ENCODE results near the gene CYP27C1. TPM values are rescaled to one million over a fixed set of nuclear protein-coding genes. Genes with fewer than 3 reads are reported as not detected.
"Not testable (repeated sequence)": the region's sequence is repeated elsewhere in the genome, so short reads cannot be mapped to it uniquely, and the experiment has no call there.

CYP27C1 gene
- polyA plus RNA-seq, 1 donor (not counting 4 experiments of a cell fraction or from before 2014, with no cell fraction given), result 6.1 TPM

DNA sequence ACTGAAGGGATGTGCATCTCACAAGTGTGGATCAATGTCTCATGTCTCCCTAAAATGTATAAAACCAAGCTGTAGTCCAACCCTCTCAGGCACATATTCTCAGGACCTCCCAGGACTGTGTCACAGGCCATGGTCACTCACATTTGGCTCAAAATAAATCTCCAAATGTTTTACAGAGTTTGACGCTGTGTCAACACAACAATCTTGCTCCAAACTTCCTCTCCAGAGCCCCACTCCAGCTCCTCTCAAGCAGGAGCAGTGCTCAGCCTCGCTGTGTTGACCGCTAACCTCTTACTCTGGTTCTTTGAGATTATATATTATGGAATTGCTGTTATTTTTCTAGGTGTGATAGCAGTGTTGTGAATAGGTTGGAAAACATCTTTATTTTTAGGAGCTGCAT is 56.2 kb downstream of the CYP27C1 start:
- no peaks in the 10 kb centered on the region for H3K36me3 ChIP-seq (ENCODE audit: control insufficient read depth in 2 of 2, extremely low read depth in 1 of 2, insufficient read depth in 2 of 2, low read length in 2 of 2)
- H3K4me3 ChIP-seq (ENCODE audit: control insufficient read depth in 2 of 3, extremely low read depth in 1 of 3, insufficient read depth in 2 of 3, low read depth in 1 of 3, low read length in 3 of 3), result no peak overlapping the region
- no peaks in the 10 kb centered on the region for H3K79me2 ChIP-seq (ENCODE audit: control insufficient read depth, insufficient read depth, low read length)
- H3K9me3 ChIP-seq (ENCODE audit: control insufficient read depth, low read depth, low read length), result no peaks in the 10 kb centered on the region
- H3K9ac ChIP-seq (ENCODE audit: control insufficient read depth, extremely low read depth, insufficient read depth, low read length), result no peak overlapping the region
- dilution Hi-C loops (cut with MboI; ENCODE audit: extremely low pct_ligation_motif_present, low sequenced_read_pairs), result no loop called here
- H3K9me1 ChIP-seq (ENCODE audit: control insufficient read depth, extremely low read depth, insufficient read depth, low read length), result no peaks in the 10 kb centered on the region
- FAIRE-seq (no peak), DNase-seq (ENCODE audit: low read depth, low spot score) (no peak)
- no peak for TF ChIP-seq EZH2 (IDR thresholded peaks at IDR 0.05; ENCODE audit: low read length)
- TF ChIP-seq, protein P1, sequence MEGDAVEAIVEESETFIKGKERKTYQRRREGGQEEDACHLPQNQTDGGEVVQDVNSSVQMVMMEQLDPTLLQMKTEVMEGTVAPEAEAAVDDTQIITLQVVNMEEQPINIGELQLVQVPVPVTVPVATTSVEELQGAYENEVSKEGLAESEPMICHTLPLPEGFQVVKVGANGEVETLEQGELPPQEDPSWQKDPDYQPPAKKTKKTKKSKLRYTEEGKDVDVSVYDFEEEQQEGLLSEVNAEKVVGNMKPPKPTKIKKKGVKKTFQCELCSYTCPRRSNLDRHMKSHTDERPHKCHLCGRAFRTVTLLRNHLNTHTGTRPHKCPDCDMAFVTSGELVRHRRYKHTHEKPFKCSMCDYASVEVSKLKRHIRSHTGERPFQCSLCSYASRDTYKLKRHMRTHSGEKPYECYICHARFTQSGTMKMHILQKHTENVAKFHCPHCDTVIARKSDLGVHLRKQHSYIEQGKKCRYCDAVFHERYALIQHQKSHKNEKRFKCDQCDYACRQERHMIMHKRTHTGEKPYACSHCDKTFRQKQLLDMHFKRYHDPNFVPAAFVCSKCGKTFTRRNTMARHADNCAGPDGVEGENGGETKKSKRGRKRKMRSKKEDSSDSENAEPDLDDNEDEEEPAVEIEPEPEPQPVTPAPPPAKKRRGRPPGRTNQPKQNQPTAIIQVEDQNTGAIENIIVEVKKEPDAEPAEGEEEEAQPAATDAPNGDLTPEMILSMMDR (optimal IDR thresholded peaks at IDR 0.05 in 1 of 3, IDR thresholded peaks at IDR 0.05 in 1 of 3, conservative IDR thresholded peaks at IDR 0.05 in 1 of 3; ENCODE audit: extremely low read depth in 1 of 3, insufficient read depth in 2 of 3, low read length in 3 of 3), result no peak
- no peaks in the 10 kb centered on the region for H4K20me1 ChIP-seq (ENCODE audit: control insufficient read depth, extremely low read depth, insufficient read depth, low read length)
- no peak overlapping the region for H2AFZ ChIP-seq (ENCODE audit: control insufficient read depth, low read length)
- H3K4me2 ChIP-seq (ENCODE audit: control insufficient read depth, extremely low read depth, insufficient read depth, low read depth, low read length), result no peak overlapping the region
- no peak overlapping the region for H3K27ac ChIP-seq (ENCODE audit: control insufficient read depth, insufficient read depth, low read length)
- H3K27me3 ChIP-seq (ENCODE audit: control insufficient read depth, extremely low read depth, insufficient read depth, low read length), result no peaks in the 10 kb centered on the region
- H3K4me1 ChIP-seq (ENCODE audit: control insufficient read depth, extremely low read depth, insufficient read depth, low read length), result no peaks in the 10 kb centered on the region

GRCh38 chr2:127163090-127163406 is 57.1 kb downstream of the CYP27C1 start:
- H3K36me3 ChIP-seq (ENCODE audit: control insufficient read depth in 2 of 2, extremely low read depth in 1 of 2, insufficient read depth in 2 of 2, low read length in 2 of 2); H2AFZ ChIP-seq (ENCODE audit: control insufficient read depth, low read length); H3K27me3 ChIP-seq (ENCODE audit: control insufficient read depth, extremely low read depth, insufficient read depth, low read length); H3K9me3 ChIP-seq (ENCODE audit: control insufficient read depth, low read depth, low read length); H3K4me3 ChIP-seq (ENCODE audit: control insufficient read depth in 2 of 3, extremely low read depth in 1 of 3, insufficient read depth in 2 of 3, low read depth in 1 of 3, low read length in 3 of 3); H3K9me1 ChIP-seq (ENCODE audit: control insufficient read depth, extremely low read depth, insufficient read depth, low read length); dilution Hi-C loops (cut with MboI; ENCODE audit: extremely low pct_ligation_motif_present, low sequenced_read_pairs); H3K27ac ChIP-seq (ENCODE audit: control insufficient read depth, insufficient read depth, low read length); H4K20me1 ChIP-seq (ENCODE audit: control insufficient read depth, extremely low read depth, insufficient read depth, low read length); H3K4me2 ChIP-seq (ENCODE audit: control insufficient read depth, extremely low read depth, insufficient read depth, low read depth, low read length); H3K9ac ChIP-seq (ENCODE audit: control insufficient read depth, extremely low read depth, insufficient read depth, low read length); H3K4me1 ChIP-seq (ENCODE audit: control insufficient read depth, extremely low read depth, insufficient read depth, low read length); DNase-seq (ENCODE audit: low read depth, low spot score); H3K79me2 ChIP-seq (ENCODE audit: control insufficient read depth, insufficient read depth, low read length); FAIRE-seq: not testable (repeated sequence)

DNA sequence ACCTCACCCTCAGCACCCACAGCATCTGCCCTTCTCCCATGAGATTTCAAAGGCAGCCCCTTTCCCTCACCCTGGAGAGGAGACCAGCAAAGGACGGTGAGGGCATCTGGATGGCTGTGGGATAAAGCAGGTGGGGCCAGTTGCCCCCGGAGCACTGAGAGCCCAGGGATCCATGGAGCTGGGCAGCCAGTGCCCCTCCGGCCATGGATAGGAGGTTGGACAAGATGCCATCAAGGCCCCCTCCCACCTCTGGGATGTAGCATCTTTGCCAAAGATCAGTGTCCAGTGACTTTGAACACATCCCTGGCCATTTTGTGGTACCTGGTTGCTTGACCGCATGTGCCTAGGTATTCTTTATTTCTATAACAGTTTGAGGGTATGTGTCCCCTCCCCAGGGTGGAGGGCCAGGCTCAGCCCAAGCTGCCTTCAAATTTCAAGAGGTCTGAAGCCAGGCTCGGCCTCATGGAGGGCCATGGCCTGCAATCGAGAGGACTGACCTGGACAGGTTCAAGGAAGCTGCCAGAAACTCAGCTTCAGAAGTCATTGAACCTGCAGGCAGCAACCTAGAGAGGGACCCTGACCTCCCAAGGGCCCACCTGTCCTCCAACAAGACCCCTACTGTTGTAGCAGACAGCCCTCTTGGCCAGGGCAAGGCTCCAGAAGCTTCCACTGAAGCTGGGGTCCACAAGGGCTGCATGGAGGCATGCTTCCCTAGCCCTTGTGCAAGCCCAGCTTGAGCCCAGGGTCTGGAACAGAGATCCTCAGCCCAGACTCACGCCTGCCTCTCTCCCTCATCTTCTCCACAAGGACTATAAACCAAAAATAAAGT is 57.6 kb downstream of the CYP27C1 start:
- no peaks in the 10 kb centered on the region for H3K79me2 ChIP-seq (ENCODE audit: control insufficient read depth, insufficient read depth, low read length)
- dilution Hi-C loops (cut with MboI; ENCODE audit: extremely low pct_ligation_motif_present, low sequenced_read_pairs), result no loop called here
- H3K27ac ChIP-seq (ENCODE audit: control insufficient read depth, insufficient read depth, low read length), result no peak overlapping the region
- H3K27me3 ChIP-seq (ENCODE audit: control insufficient read depth, extremely low read depth, insufficient read depth, low read length), result no peaks in the 10 kb centered on the region
- H2AFZ ChIP-seq (ENCODE audit: control insufficient read depth, low read length), result no peak overlapping the region
- H3K4me2 ChIP-seq (ENCODE audit: control insufficient read depth, extremely low read depth, insufficient read depth, low read depth, low read length), result no peak overlapping the region
- TF ChIP-seq, protein P1 (optimal IDR thresholded peaks at IDR 0.05 in 1 of 3, IDR thresholded peaks at IDR 0.05 in 1 of 3, conservative IDR thresholded peaks at IDR 0.05 in 1 of 3; ENCODE audit: extremely low read depth in 1 of 3, insufficient read depth in 2 of 3, low read length in 3 of 3), result no peak
- TF ChIP-seq EZH2 (IDR thresholded peaks at IDR 0.05; ENCODE audit: low read length), result no peak
- H3K4me1 ChIP-seq (ENCODE audit: control insufficient read depth, extremely low read depth, insufficient read depth, low read length), result no peaks in the 10 kb centered on the region
- no peaks in the 10 kb centered on the region for H4K20me1 ChIP-seq (ENCODE audit: control insufficient read depth, extremely low read depth, insufficient read depth, low read length)
- no peak for FAIRE-seq
- no peak overlapping the region for H3K4me3 ChIP-seq (ENCODE audit: control insufficient read depth in 2 of 3, extremely low read depth in 1 of 3, insufficient read depth in 2 of 3, low read depth in 1 of 3, low read length in 3 of 3)
- H3K9me1 ChIP-seq (ENCODE audit: control insufficient read depth, extremely low read depth, insufficient read depth, low read length), result no peaks in the 10 kb centered on the region
- no peak for DNase-seq (ENCODE audit: low read depth, low spot score)
- H3K9me3 ChIP-seq (ENCODE audit: control insufficient read depth, low read depth, low read length), result no peaks in the 10 kb centered on the region
- no peak overlapping the region for H3K9ac ChIP-seq (ENCODE audit: control insufficient read depth, extremely low read depth, insufficient read depth, low read length)
- H3K36me3 ChIP-seq (ENCODE audit: control insufficient read depth in 2 of 2, extremely low read depth in 1 of 2, insufficient read depth in 2 of 2, low read length in 2 of 2), result no peaks in the 10 kb centered on the region
